Liver (tissue), 9 donors: Measurements from ENCODE around the gene TNFRSF12A. TPM values are rescaled to one million over a fixed set of nuclear protein-coding genes. Genes with fewer than 3 reads are reported as not detected.

Experiments used
- DNase-seq: peaks from one replicate; pipeline ENCODE4 v3.0.0-alpha.2; 2017; ENCODE audit warnings: low spot score
- H3K27ac ChIP-seq, 2 donors: one replicate each; pipeline ENCODE4 v1.7.0; 2013; ENCODE audit warnings: inconsistent platforms in 2 of 2, low read length in 2 of 2, control low read depth in 1 of 2, low read depth in 1 of 2, mild to moderate bottlenecking in 1 of 2
- H3K27me3 ChIP-seq, 4 donors: one replicate each; pipeline versions ENCODE4 v1.6.1 to v1.7.0; 2013; ENCODE audit warnings: low read length in 3 of 4, inconsistent platforms in 1 of 4, mild to moderate bottlenecking in 1 of 4, moderate library complexity in 1 of 4; ENCODE audit not compliant: control insufficient read depth in 4 of 4, insufficient read depth in 4 of 4
- H3K36me3 ChIP-seq, 4 donors: one replicate each; pipeline versions ENCODE4 v1.6.1 to v1.7.0; 2013; ENCODE audit warnings: low read length in 3 of 4, mild to moderate bottlenecking in 3 of 4, low read depth in 1 of 4, moderate library complexity in 1 of 4; ENCODE audit not compliant: control insufficient read depth in 4 of 4, insufficient read depth in 3 of 4
- H3K4me1 ChIP-seq, 4 donors: one replicate each; pipeline versions ENCODE4 v1.6.1 to v1.7.0; 2013; ENCODE audit warnings: low read length in 3 of 4, mild to moderate bottlenecking in 3 of 4, moderate library complexity in 1 of 4; ENCODE audit not compliant: control insufficient read depth in 4 of 4, insufficient read depth in 4 of 4
- H3K4me3 ChIP-seq, 3 donors: one replicate each; pipeline versions ENCODE4 v1.6.1 to v1.7.0; 2013; ENCODE audit warnings: low read length in 3 of 3, control low read depth in 1 of 3, low read depth in 1 of 3, mild to moderate bottlenecking in 1 of 3
- H3K9ac ChIP-seq, 2 donors: one replicate each; pipeline ENCODE4 v1.7.0; 2013; ENCODE audit warnings: low read length in 2 of 2, mild to moderate bottlenecking in 2 of 2, moderate library complexity in 2 of 2, control low read depth in 1 of 2, low read depth in 1 of 2
- H3K9me3 ChIP-seq, 4 donors: one replicate each; pipeline versions ENCODE4 v1.6.1 to v1.7.0; 2013; ENCODE audit warnings: low read length in 3 of 4; ENCODE audit not compliant: control insufficient read depth in 4 of 4
- ATF3 ChIP-seq: IDR thresholded peaks from 2 replicates; pipeline ENCODE4 v1.6.1; 2016; ENCODE audit warnings: antibody characterized with exemption
- CTCF ChIP-seq: fragments of 150-350 bp; IDR thresholded peaks from 2 replicates; pipeline ENCODE4 v1.5.1; 2017; ENCODE audit warnings: improper control_type of control experiment, low read depth, low read length; ENCODE audit not compliant: missing input control
- FOXA2 ChIP-seq: IDR thresholded peaks from 2 replicates; pipeline ENCODE4 v1.6.1; 2016; ENCODE audit warnings: antibody characterized with exemption
- GABPA ChIP-seq, 2 donors: IDR thresholded peaks in 1 of 2; conservative IDR thresholded peaks in 1 of 2; 2 replicates each; pipeline ENCODE4 v1.6.1; 2016; ENCODE audit warnings: antibody characterized with exemption in 2 of 2, mild to moderate bottlenecking in 1 of 2, moderate library complexity in 1 of 2
- JUND ChIP-seq, 2 donors: IDR thresholded peaks; 2 replicates each; pipeline ENCODE4 v1.6.1; 2016; ENCODE audit warnings: antibody characterized with exemption in 2 of 2
- NR2F2 ChIP-seq: IDR thresholded peaks from 2 replicates; pipeline ENCODE4 v1.6.1; 2016; ENCODE audit warnings: antibody characterized with exemption
- RAD21 ChIP-seq, 2 donors: IDR thresholded peaks; 2 replicates each; pipeline ENCODE4 v1.6.1; 2016; ENCODE audit warnings: antibody characterized with exemption in 2 of 2, mild to moderate bottlenecking in 2 of 2
- REST ChIP-seq: IDR thresholded peaks from 2 replicates; pipeline ENCODE4 v1.6.1; 2016; ENCODE audit warnings: antibody characterized with exemption, mild to moderate bottlenecking
- RXRA ChIP-seq, 2 donors: IDR thresholded peaks; 2 replicates each; pipeline ENCODE4 v1.6.1; 2017 to 2018; ENCODE audit warnings: antibody characterized with exemption in 2 of 2, mild to moderate bottlenecking in 1 of 2
- SP1 ChIP-seq: IDR thresholded peaks from 2 replicates; pipeline ENCODE4 v1.6.1; 2018; ENCODE audit warnings: antibody characterized with exemption, mild to moderate bottlenecking
- TAF1 ChIP-seq: conservative IDR thresholded peaks from 2 replicates; pipeline ENCODE4 v1.6.1; 2016; ENCODE audit warnings: antibody characterized with exemption, mild to moderate bottlenecking
- WGBS: extraction: QIAGEN DNeasy Blood & Tissue Kit; methylation state at CpG from one replicate; pipeline ENCODE4 v1.1.7; 2013; 5-methylcytosine and 5-hydroxymethylcytosine counted together
- polyA plus RNA-seq, 2 donors: library from polyadenylated mRNA; stranded (reverse) in 1 of 2; unstranded in 1 of 2; fragments of 200-250 nt in 1 of 2; fragments of >200 nt in 1 of 2; fragmentation: Nextera tagmentation in 1 of 2; extraction: Ambion mirVana in 1 of 2; gene quantifications; one replicate each; pipeline versions ENCODE4 v1.2.1 to v1.2.3, GENCODE V29; 2013 to 2015
- total RNA-seq, 2 donors: library from RNA; depleted of rRNA; stranded (reverse); fragments of >200 nt; gene quantifications; one replicate each; pipeline ENCODE4 v1.2.3, GENCODE V29; 2014
- donor health status: healthy.
- donor health status: healthy.
- donor health status: healthy.
- donor health status: healthy.
- donor health status: healthy.

TNFRSF12A gene
- total and polyA plus RNA-seq, 4 donors, result 7.9 to 35.5 (median 9.1) TPM

- no peaks in the 10 kb centered on the region for H3K9me3 ChIP-seq
- peaks cover 3 to 30% (median 14%) of the 10 kb centered on the region in 4 donors for H3K4me1 ChIP-seq
- peak; percentile 83 for TF ChIP-seq CTCF
- no peak for TF ChIP-seq RXRA (IDR thresholded peaks at IDR 0.05)
- no peak for TF ChIP-seq SP1
- TF ChIP-seq FOXA2, result no peak
- no peak for TF ChIP-seq ATF3
- TF ChIP-seq NR2F2, result no peak
- peak in 1 of 2 donors; percentile 72 for TF ChIP-seq RAD21 (IDR thresholded peaks at IDR 0.05)
- no peak for TF ChIP-seq GABPA (IDR thresholded peaks at IDR 0.05 in 1 of 2, conservative IDR thresholded peaks at IDR 0.05 in 1 of 2)
- TF ChIP-seq REST, result no peak
- peaks cover 0 to 2% (median 0%) of the 10 kb centered on the region in 4 donors for H3K27me3 ChIP-seq
- 9% methylated on average over 42 of the region's 42 CpGs for WGBS
- peak; percentile 87 for DNase-seq
- H3K27ac ChIP-seq, result no peak overlapping the region
- H3K36me3 ChIP-seq, result no peaks in the 10 kb centered on the region
- peak overlapping the region in 1 of 3 donors; percentile 30 for H3K4me3 ChIP-seq
- no peak overlapping the region for H3K9ac ChIP-seq
These were observed 36.4 kb upstream of the TNFRSF12A start for GRCh38 chr16:2983706-2984136.

GRCh38 chr16:2985462-2985861 is 34.7 kb upstream of the TNFRSF12A start:
- no peak for DNase-seq
- WGBS, result 64% methylated on average over 9 of the region's 9 CpGs
- TF ChIP-seq TAF1 (no peak), JUND (IDR thresholded peaks at IDR 0.05) (no peak), REST (no peak)
- H3K4me3 ChIP-seq, result no peak overlapping the region
- no peak overlapping the region for H3K27ac ChIP-seq
- no peak overlapping the region for H3K9ac ChIP-seq
- H3K9me3 ChIP-seq, result no peaks in the 10 kb centered on the region
- no peaks in the 10 kb centered on the region for H3K36me3 ChIP-seq
- peaks cover 0 to 24% (median 12%) of the 10 kb centered on the region in 4 donors for H3K4me1 ChIP-seq
- H3K27me3 ChIP-seq, result no peaks in the 10 kb centered on the region
